Tibial nerve (tissue), 4 donors: Measurements from ENCODE around the gene CATSPER3. TPM values are rescaled to one million over a fixed set of nuclear protein-coding genes. Genes with fewer than 3 reads are reported as not detected.

Experiments
- DNase-seq, 2 donors: peaks; one replicate each; pipeline ENCODE4 v3.0.0-alpha.2; 2019; ENCODE audit warnings: low spot score in 2 of 2
- H3K27ac ChIP-seq, 4 donors: fragments of 200-600 bp; sonication (generic) in 3 of 4; one replicate each; pipeline ENCODE4 v1.5.1; 2017 to 2019; ENCODE audit warnings: mild to moderate bottlenecking in 1 of 4
- H3K27me3 ChIP-seq, 2 donors: fragments of 200-600 bp; sonication (generic) in 1 of 2; one replicate each; pipeline versions ENCODE4 v1.5.1 to v1.6.0; 2017 to 2019
- H3K36me3 ChIP-seq, 3 donors: fragments of 200-600 bp; sonication (generic); one replicate each; pipeline ENCODE4 v1.5.1; 2018 to 2019
- H3K4me1 ChIP-seq, 4 donors: fragments of 200-600 bp; sonication (generic) in 3 of 4; one replicate each; pipeline ENCODE4 v1.5.1; 2017 to 2019
- H3K4me3 ChIP-seq, 4 donors: fragments of 200-600 bp; sonication (generic) in 3 of 4; one replicate each; pipeline ENCODE4 v1.5.1; 2017 to 2019; ENCODE audit warnings: mild to moderate bottlenecking in 1 of 4, moderate library complexity in 1 of 4
- H3K9me3 ChIP-seq, 4 donors: fragments of 200-600 bp; sonication (generic) in 3 of 4; one replicate each; pipeline ENCODE4 v1.5.1; 2017 to 2019
- EP300 ChIP-seq, 2 donors: sonication (generic); formaldehyde crosslinking; IDR thresholded peaks; one replicate each; pipeline ENCODE4 v1.6.1; 2017; ENCODE audit warnings: antibody characterized with exemption in 2 of 2, mild to moderate bottlenecking in 1 of 2
- POLR2A ChIP-seq, 2 donors: fragments of 450-650 bp; IDR thresholded peaks; one replicate each; pipeline ENCODE4 v1.6.1; 2017; ENCODE audit warnings: antibody characterized with exemption in 2 of 2, mild to moderate bottlenecking in 2 of 2, moderate library complexity in 2 of 2
- WGBS, 2 donors: methylation state at CpG; one replicate each; pipeline ENCODE4 v1.1.5; 2018; 5-methylcytosine and 5-hydroxymethylcytosine counted together
- total RNA-seq, 4 donors: library from RNA; depleted of rRNA; stranded (reverse); fragments of >200 nt; gene quantifications; one replicate each; pipeline ENCODE4 v1.1.0, GENCODE V29; 2016
- TF ChIP-seq, protein P1 (sequence below), 5 experiments: fragments of 200-600 bp in 3 of 5; fragments of 450-650 bp in 2 of 5; sonication (generic) in 3 of 5; IDR thresholded peaks; one replicate each; pipeline ENCODE4 v1.5.1; 2016 to 2019; ENCODE audit warnings: antibody characterized with exemption in 5 of 5, mild to moderate bottlenecking in 3 of 5, moderate library complexity in 2 of 5

CATSPER3 gene
- total RNA-seq, 4 donors from 2014 or later = 0.90 to 1.3 TPM; not detected in 2

DNA sequence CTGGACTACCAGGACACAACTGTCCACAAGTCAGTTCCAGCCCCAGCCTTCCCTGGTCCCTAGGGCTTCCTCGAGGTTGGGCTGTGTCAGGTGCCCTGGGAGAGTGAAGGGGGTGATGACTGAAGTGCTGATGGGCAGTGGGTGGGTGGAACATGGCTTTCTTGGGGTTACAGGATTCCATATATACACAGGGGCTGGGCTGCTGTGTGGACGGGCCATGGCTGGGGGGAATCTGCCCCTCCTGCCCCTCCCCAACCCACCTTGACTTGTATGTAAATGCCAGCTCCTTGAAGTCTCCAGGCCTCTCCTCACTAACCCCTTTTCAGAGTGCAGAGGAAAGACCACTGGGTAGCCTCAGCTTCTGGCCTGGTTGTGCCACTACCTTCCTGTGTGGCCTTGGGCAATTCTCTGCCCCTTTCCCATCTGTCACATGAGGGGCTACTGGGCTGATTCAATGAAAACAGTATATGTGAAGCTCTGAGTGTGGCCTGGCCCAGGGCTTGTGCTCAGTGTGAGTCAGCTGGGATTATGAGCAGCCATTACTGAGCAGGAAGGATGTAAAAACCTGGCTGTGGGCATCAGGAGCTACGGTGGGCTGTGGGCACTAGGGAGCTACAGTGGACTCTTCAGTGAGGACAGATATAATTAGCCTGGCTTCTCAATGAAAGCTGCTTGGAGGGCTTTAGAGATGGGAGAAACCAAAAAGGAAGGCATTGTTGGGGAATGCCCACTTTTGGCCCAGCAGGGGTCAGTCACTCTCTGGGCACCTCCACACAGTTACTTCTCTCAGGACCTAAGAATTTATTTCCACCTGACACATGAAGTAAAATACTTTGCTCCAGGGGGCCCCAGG lies 43.0 kb downstream of the CATSPER3 start:
- WGBS, 2 donors = 76 to 89% methylated on average over 3 of the region's 3 CpGs
- Histone ChIP-seq H3K9me3 (no peaks in the 10 kb centered on the region), H3K4me3 (no peak overlapping the region), H3K27me3 (no peaks in the 10 kb centered on the region), H3K27ac (no peak overlapping the region), H3K36me3 (peaks cover 0 to 12% (median 0%) of the 10 kb centered on the region in 3 donors), H3K4me1 (peaks cover 0 to 9% (median 0%) of the 10 kb centered on the region in 4 donors)
- TF ChIP-seq, protein P1, sequence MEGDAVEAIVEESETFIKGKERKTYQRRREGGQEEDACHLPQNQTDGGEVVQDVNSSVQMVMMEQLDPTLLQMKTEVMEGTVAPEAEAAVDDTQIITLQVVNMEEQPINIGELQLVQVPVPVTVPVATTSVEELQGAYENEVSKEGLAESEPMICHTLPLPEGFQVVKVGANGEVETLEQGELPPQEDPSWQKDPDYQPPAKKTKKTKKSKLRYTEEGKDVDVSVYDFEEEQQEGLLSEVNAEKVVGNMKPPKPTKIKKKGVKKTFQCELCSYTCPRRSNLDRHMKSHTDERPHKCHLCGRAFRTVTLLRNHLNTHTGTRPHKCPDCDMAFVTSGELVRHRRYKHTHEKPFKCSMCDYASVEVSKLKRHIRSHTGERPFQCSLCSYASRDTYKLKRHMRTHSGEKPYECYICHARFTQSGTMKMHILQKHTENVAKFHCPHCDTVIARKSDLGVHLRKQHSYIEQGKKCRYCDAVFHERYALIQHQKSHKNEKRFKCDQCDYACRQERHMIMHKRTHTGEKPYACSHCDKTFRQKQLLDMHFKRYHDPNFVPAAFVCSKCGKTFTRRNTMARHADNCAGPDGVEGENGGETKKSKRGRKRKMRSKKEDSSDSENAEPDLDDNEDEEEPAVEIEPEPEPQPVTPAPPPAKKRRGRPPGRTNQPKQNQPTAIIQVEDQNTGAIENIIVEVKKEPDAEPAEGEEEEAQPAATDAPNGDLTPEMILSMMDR (IDR thresholded peaks at IDR 0.05) = no peak
- TF ChIP-seq POLR2A (IDR thresholded peaks at IDR 0.05) = no peak
- no peak for TF ChIP-seq EP300 (IDR thresholded peaks at IDR 0.05)
- DNase-seq = no peak

DNA sequence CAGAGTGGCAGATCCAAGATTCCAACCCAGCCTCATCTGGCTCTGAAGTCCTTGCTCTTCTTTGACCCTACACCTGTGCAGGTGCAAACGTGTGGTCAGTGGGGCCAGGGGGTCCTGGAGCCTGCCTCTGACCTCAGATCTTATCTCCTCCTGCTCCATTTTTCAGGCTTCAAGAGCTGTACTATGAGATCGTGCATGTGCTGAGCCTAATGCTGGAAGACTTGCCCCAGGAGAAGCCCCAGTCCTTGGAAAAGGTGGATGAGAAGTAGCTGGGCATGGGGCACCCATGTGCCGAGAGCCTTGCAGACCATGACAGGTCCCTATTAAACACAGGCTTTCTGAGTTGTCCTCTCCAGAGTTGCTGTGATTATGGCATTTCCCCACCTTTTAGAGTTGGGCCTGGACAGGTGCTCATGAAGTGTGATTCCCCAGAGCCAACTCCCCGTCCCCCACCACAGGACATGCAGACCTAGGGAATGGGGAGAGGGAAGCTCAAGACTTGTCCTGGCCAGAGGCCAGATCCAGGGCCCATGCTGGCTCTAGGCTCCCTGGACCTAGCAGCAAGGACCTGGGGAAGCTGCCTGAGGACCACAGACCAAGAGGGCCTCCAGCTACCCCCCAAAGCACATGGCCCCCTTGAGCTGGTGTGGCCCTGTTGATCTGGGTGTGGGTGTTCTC lies 43.8 kb downstream of the CATSPER3 start:
- Histone ChIP-seq H3K4me1 (peaks cover 0 to 9% (median 0%) of the 10 kb centered on the region in 4 donors), H3K4me3 (no peak overlapping the region), H3K9me3 (no peaks in the 10 kb centered on the region), H3K36me3 (peaks cover 0 to 12% (median 0%) of the 10 kb centered on the region in 3 donors), H3K27ac (no peak overlapping the region), H3K27me3 (no peaks in the 10 kb centered on the region)
- TF ChIP-seq, protein P1 (IDR thresholded peaks at IDR 0.05) = no peak
- DNase-seq = no peak
- 85 to 92% methylated on average over 3 to 4 of the region's 4 CpGs for WGBS, 2 donors

DNA sequence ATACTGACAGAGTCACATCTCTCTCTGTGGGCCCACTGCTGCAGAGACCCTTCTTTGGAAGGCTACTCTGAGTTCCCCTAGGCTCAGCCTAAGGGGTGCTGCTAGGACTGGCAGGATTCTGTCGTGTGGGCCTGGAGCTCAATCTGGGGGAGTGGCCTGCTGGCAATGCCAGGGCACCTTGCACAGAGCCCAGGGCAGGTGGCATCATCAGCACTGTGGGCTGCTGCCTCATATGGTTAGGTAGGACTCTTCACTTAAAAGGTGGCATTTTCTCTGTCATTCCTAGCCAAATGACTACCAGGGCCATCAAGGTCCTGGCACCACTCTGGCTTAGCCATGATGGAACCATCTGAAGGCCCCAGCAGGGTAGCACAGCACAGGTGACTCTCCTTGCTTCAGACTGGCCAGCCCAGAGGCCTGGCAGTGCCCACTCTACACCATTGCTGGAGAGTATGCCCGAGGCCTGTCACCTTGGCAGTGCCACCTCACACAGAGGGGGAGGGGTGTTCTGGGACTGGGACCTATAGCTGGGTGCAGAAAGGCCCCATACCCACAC lies 44.4 kb downstream of the CATSPER3 start:
- no peaks in the 10 kb centered on the region for H3K27me3 ChIP-seq
- no peak for DNase-seq
- H3K4me1 ChIP-seq = peaks cover 0 to 9% (median 0%) of the 10 kb centered on the region in 4 donors
- H3K4me3 ChIP-seq = no peak overlapping the region
- TF ChIP-seq POLR2A (IDR thresholded peaks at IDR 0.05) (no peak), EP300 (IDR thresholded peaks at IDR 0.05) (no peak)
- TF ChIP-seq, protein P1 (IDR thresholded peaks at IDR 0.05) = no peak
- H3K36me3 ChIP-seq = peaks cover 0 to 12% (median 0%) of the 10 kb centered on the region in 3 donors
- WGBS, 2 donors = 100% methylated on average over 2 of the region's 2 CpGs
- H3K27ac ChIP-seq = no peak overlapping the region
- H3K9me3 ChIP-seq = no peaks in the 10 kb centered on the region

DNA sequence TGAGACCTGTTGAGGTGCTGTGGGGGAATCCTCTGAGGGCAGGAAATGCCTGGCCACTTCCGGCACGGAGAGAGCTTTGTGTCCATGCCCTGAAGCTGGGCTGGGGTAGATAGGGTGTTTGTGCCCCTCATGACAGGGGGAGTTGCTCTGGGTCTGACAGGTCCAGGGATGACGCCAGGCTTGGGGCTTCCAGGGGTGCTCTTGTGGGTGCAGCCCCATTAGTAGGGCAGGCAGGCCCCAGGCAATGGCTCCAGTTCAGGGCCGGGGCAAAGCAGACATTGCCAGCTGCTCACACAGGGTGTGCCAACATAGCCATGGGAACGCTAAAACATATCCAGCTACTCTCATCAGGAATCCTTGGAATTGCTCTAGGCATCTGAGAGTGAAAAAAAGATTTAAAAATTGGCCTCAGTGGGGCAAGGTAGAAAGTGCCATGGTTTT lies 45.3 kb downstream of the CATSPER3 start:
- no peak overlapping the region for H3K4me3 ChIP-seq
- H3K9me3 ChIP-seq = no peaks in the 10 kb centered on the region
- no peaks in the 10 kb centered on the region for H3K27me3 ChIP-seq
- no peak overlapping the region for H3K27ac ChIP-seq
- DNase-seq = no peak
- H3K36me3 ChIP-seq = peaks cover 0 to 12% (median 0%) of the 10 kb centered on the region in 3 donors
- WGBS, 2 donors = 93 to 96% methylated on average over 4 to 5 of the region's 5 CpGs
- peaks cover 0 to 9% (median 0%) of the 10 kb centered on the region in 4 donors for H3K4me1 ChIP-seq
- TF ChIP-seq, protein P1 (IDR thresholded peaks at IDR 0.05) = no peak
- TF ChIP-seq POLR2A (IDR thresholded peaks at IDR 0.05) (no peak), EP300 (IDR thresholded peaks at IDR 0.05) (no peak)
